Measurements from ENCODE around the gene ATXN7L1.
A peak's percentile ranks its signal among the peaks of the same experiment; 100 is the strongest.

- TF ChIP-seq CTCF (IDR thresholded peaks at IDR 0.05; ENCODE audit: low read depth, low read length), result peak; percentile 25
- no peak for TF ChIP-seq EZH2phosphoT487 (IDR thresholded peaks at IDR 0.05; ENCODE audit: low read depth)
Observed at GRCh38 chr7:105748701-105749100, 127.7 kb downstream of the ATXN7L1 start.

Measured in OCI-LY3 (cell line).